Upper lobe of right lung (tissue), 1 donor: ENCODE measurements around the gene INPP4A. TPM values are rescaled to one million over a fixed set of nuclear protein-coding genes. Genes with fewer than 3 reads are reported as not detected.
"Not testable (repeated sequence)": the region's sequence is repeated elsewhere in the genome, so short reads cannot be mapped to it uniquely, and the experiment has no call there.

Source experiments
- ATAC-seq: fragments of 200-7000 bp; cut with Tn5 transposase; one replicate; pipeline ENCODE4 v1.9.1; 2020; ENCODE audit warnings: mild to moderate bottlenecking, moderate library complexity
- DNase-seq: peaks from one replicate; pipeline ENCODE4 v3.0.0-alpha.2; 2020
- H3K27ac ChIP-seq: fragments of 200-600 bp; one replicate; pipeline ENCODE4 v1.8.0; 2022
- H3K27me3 ChIP-seq: fragments of 200-600 bp; one replicate; pipeline ENCODE4 v1.8.0; 2022; ENCODE audit warnings: mild to moderate bottlenecking
- H3K36me3 ChIP-seq: fragments of 200-600 bp; one replicate; pipeline ENCODE4 v1.8.0; 2022
- H3K4me1 ChIP-seq: fragments of 200-600 bp; one replicate; pipeline ENCODE4 v1.8.0; 2022
- H3K4me3 ChIP-seq: fragments of 200-600 bp; one replicate; pipeline ENCODE4 v1.8.0; 2022; ENCODE audit warnings: mild to moderate bottlenecking
- H3K9me3 ChIP-seq: fragments of 200-600 bp; one replicate; pipeline ENCODE4 v1.8.0; 2022
- intact Hi-C: fragments of 100-400 bp; cut with DNase I; formaldehyde crosslinking; loops from one replicate; pipeline ENCODE4 v1.11.0; 2022
- total RNA-seq: library from RNA; stranded (reverse); fragmentation: NEBNext Ultra II Directional; extraction: Animal tissue kit (Norgen Biotek cat#: 25700); gene quantifications from one replicate; pipeline ENCODE4 v1.2.1, GENCODE V29; 2021
- TF ChIP-seq, protein P1 (sequence below): fragments of 200-600 bp; IDR thresholded peaks from one replicate; pipeline ENCODE4 v1.8.0; 2022; ENCODE audit warnings: antibody characterized with exemption
- donor health status: DM: no; HTN: yes; CAD: no; lungs with severe emphysema.

The INPP4A gene
- total RNA-seq, 1 donor from 2014 or later, result 35.0 TPM

DNA sequence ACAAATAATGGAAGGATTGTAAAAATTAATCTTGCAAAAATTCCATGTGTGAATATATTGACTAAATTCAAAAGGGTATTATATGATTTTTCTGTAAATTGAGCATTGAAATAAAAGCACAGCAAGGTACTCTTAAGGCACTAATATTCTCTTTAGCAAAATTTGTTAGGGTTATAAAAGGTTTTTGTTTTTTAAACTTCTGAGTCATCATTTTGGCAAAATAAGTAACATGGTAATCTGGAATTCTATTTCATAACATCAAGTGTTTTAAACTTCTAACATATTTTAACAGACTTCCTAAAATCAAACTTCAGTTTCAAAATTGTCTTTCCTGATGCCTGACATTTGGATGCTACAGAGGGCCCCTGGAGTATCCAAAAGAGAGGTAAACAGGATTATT is 12.5 kb upstream of the INPP4A start:
- no peaks in the 10 kb centered on the region for H3K27me3 ChIP-seq
- intact Hi-C loops, result no loop called here
- no peak overlapping the region for H3K27ac ChIP-seq
- TF ChIP-seq, protein P1, sequence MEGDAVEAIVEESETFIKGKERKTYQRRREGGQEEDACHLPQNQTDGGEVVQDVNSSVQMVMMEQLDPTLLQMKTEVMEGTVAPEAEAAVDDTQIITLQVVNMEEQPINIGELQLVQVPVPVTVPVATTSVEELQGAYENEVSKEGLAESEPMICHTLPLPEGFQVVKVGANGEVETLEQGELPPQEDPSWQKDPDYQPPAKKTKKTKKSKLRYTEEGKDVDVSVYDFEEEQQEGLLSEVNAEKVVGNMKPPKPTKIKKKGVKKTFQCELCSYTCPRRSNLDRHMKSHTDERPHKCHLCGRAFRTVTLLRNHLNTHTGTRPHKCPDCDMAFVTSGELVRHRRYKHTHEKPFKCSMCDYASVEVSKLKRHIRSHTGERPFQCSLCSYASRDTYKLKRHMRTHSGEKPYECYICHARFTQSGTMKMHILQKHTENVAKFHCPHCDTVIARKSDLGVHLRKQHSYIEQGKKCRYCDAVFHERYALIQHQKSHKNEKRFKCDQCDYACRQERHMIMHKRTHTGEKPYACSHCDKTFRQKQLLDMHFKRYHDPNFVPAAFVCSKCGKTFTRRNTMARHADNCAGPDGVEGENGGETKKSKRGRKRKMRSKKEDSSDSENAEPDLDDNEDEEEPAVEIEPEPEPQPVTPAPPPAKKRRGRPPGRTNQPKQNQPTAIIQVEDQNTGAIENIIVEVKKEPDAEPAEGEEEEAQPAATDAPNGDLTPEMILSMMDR, result no peak
- no peaks in the 10 kb centered on the region for H3K4me1 ChIP-seq
- H3K36me3 ChIP-seq, result no peaks in the 10 kb centered on the region
- ATAC-seq, result no peak
- H3K9me3 ChIP-seq, result no peaks in the 10 kb centered on the region
- DNase-seq, result no peak
- H3K4me3 ChIP-seq, result no peak overlapping the region

DNA sequence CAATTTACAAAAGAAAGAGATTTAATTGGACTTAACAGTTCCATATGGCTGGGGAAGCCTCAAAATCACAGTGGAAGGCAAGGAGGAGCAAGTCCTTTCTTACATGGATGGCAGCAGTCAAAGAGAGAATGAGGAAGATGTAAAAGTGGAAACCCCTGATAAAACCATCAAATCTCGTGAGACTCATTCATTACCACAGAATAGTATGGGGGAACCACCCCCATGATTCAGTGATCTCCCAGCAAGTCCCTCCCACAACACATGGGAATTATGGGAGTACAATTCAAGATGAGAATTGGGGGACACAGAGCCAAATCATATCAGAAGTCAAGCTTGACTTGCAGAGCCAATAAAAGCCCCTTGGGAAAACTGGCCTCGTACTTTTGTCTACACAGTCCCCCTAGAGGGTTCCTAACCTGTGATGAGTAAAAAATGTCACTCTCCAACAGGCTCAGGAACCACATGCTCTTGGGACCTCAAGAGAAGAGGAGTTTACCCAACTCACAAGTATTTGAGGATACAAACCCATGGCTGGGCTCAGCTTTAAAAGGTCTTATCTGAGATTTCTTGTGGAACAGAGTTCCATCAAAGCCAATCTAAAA is 11.2 kb upstream of the INPP4A start:
- intact Hi-C loops, result no loop called here
- ATAC-seq, result no peak

GRCh38 chr2:98434492-98434891 is 10.2 kb upstream of the INPP4A start:
- DNase-seq, result no peak
- Histone ChIP-seq H3K27me3 (no peaks in the 10 kb centered on the region), H3K4me1 (no peaks in the 10 kb centered on the region), H3K4me3 (no peak overlapping the region), H3K9me3 (no peaks in the 10 kb centered on the region), H3K27ac (no peak overlapping the region), H3K36me3 (no peaks in the 10 kb centered on the region)
- intact Hi-C loops, result no loop called here
- TF ChIP-seq, protein P1, result no peak
- no peak for ATAC-seq

More for the DNA sequence above, 11.2 kb upstream of the INPP4A start:
- Histone ChIP-seq H3K4me3 (no peak overlapping the region), H3K4me1 (no peaks in the 10 kb centered on the region), H3K36me3 (no peaks in the 10 kb centered on the region), H3K27ac (no peak overlapping the region), H3K27me3 (no peaks in the 10 kb centered on the region), H3K9me3 (no peaks in the 10 kb centered on the region)
- no peak for DNase-seq
- TF ChIP-seq, protein P1, result no peak

DNA sequence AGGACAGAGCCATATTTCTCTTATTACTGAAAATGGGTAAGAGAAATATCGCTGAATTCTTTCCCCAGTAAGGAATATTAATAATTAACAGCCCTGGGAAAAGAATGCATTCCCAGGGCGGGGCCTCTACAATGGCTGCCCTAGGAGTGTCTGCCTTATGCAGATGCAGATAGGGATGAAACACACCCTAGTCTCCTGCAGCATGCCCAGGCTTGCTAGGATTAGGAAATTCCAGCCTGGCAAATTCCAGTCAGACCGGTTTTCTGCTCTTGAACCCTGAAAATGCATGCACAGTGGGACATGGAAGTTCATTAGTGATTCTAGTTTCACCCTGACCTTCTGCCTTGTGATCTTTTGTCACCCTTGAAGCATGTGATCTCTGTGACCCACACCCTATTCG is 9.0 kb upstream of the INPP4A start:
- H3K27me3 ChIP-seq, H3K27ac ChIP-seq, H3K4me1 ChIP-seq, H3K36me3 ChIP-seq, DNase-seq, H3K9me3 ChIP-seq, ATAC-seq, intact Hi-C loops, H3K4me3 ChIP-seq: not testable (repeated sequence)

GRCh38 chr2:98436734-98437133 is 7.9 kb upstream of the INPP4A start:
- H3K4me1 ChIP-seq, result no peaks in the 10 kb centered on the region
- H3K27me3 ChIP-seq, result no peaks in the 10 kb centered on the region
- H3K36me3 ChIP-seq, result no peaks in the 10 kb centered on the region
- ATAC-seq (peak; percentile 22), DNase-seq (no peak)
- TF ChIP-seq, protein P1, result no peak
- intact Hi-C loops, result no loop called here
- H3K9me3 ChIP-seq, result no peaks in the 10 kb centered on the region
- no peak overlapping the region for H3K4me3 ChIP-seq
- H3K27ac ChIP-seq, result no peak overlapping the region

DNA sequence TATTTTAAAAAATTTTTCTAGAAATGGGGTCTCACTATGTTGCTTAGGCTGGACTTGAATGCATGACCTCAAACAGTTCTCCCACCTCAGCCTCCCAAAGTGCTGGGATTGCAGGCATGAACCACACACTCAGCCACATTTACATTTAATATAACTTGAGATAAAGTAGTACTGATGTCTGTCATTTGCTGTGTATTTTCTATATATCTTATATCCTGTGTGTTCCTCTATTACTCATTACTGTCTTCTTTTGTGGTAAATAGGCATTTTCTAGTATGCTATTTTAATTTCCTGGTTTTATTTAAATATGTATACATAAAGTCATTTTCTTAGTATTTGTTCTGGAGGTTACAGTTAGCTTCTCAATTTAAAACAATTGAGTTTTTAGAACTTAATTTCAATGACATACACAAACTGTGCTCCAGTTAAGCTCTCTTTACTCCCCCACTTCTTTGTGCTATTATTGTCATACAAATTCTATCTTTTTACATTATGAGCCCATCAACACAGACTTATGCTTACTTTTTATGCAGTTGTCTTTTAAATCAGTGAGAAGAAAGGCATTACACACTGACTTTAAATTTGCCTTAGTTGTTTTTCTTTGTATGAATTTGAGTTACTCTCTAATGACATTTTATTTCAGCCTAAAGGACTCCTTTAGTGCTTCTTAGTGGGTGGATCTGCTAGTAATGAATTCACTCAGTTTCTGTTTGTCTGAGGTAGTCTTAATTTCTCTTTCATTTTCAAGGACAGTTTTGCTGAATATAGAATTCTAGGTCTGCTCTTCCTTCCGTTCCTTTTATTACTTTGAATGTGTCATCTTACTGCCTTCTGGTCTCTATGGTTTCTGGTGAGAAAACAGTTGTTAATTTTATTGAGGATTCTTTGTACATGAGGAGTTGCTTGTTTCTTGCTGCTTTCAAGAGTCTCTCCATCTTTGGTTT is 6.2 kb upstream of the INPP4A start:
- Histone ChIP-seq H3K9me3 (no peaks in the 10 kb centered on the region), H3K27me3 (no peaks in the 10 kb centered on the region), H3K36me3 (no peaks in the 10 kb centered on the region), H3K4me1 (no peaks in the 10 kb centered on the region), H3K27ac (no peak overlapping the region), H3K4me3 (no peak overlapping the region)
- DNase-seq, result no peak
- TF ChIP-seq, protein P1, result no peak
- ATAC-seq, result no peak
- intact Hi-C loops, result no loop called here
